ENCODE data around the gene TRIM4.

TRIM4 gene

GRCh38 chr7:99930376-99930775, 11.0 kb upstream of the TRIM4 start:
- DNase-seq (ENCODE audit: low read depth in 1 of 2, low spot score in 1 of 2), result no peak
- in situ Hi-C loops (cut with HindIII; ENCODE audit: low pct_unique_long_range_greater_than_20kb, low sequenced_read_pairs), result no loop called here
- no peak for TF ChIP-seq JUND (IDR thresholded peaks at IDR 0.05; ENCODE audit: low read depth)

GRCh38 chr7:99929730-99930053, 10.4 kb upstream of the TRIM4 start:
- in situ Hi-C loops (cut with HindIII; ENCODE audit: low pct_unique_long_range_greater_than_20kb, low sequenced_read_pairs), result no loop called here
- DNase-seq (ENCODE audit: low read depth in 1 of 2, low spot score in 1 of 2), result no peak
- no peak for TF ChIP-seq JUND (IDR thresholded peaks at IDR 0.05; ENCODE audit: low read depth)

- no peak for TF ChIP-seq JUND (IDR thresholded peaks at IDR 0.05; ENCODE audit: low read depth)
- peak; percentile 35 to 82 for DNase-seq (ENCODE audit: low read depth in 1 of 2, low spot score in 1 of 2)
- in situ Hi-C loops (cut with HindIII; ENCODE audit: low pct_unique_long_range_greater_than_20kb, low sequenced_read_pairs), result no loop called here
Measured at GRCh38 chr7:99928994-99929729, 9.8 kb upstream of the TRIM4 start, which contains the start of gene GJC3. GJC3 (minus strand) TSS chr7:99929620; CDS start chr7:99929620, 0 bp downstream.

GRCh38 chr7:99928188-99928587, 8.9 kb upstream of the TRIM4 start:
- in situ Hi-C loops (cut with HindIII; ENCODE audit: low pct_unique_long_range_greater_than_20kb, low sequenced_read_pairs), result no loop called here
- no peak for DNase-seq (ENCODE audit: low read depth in 1 of 2, low spot score in 1 of 2)
- TF ChIP-seq JUND (IDR thresholded peaks at IDR 0.05; ENCODE audit: low read depth), result no peak

- no peak for TF ChIP-seq JUND (IDR thresholded peaks at IDR 0.05; ENCODE audit: low read depth)
- in situ Hi-C loops (cut with HindIII; ENCODE audit: low pct_unique_long_range_greater_than_20kb, low sequenced_read_pairs), result no loop called here
- DNase-seq (ENCODE audit: low read depth in 1 of 2, low spot score in 1 of 2), result no peak
Measured at GRCh38 chr7:99927536-99927935, 8.2 kb upstream of the TRIM4 start.

- no peak for DNase-seq (ENCODE audit: low read depth in 1 of 2, low spot score in 1 of 2)
- in situ Hi-C loops (cut with HindIII; ENCODE audit: low pct_unique_long_range_greater_than_20kb, low sequenced_read_pairs), result no loop called here
- no peak for TF ChIP-seq JUND (IDR thresholded peaks at IDR 0.05; ENCODE audit: low read depth)
Measured at GRCh38 chr7:99926321-99926720, 7.0 kb upstream of the TRIM4 start.

GRCh38 chr7:99923200-99923599, 3.9 kb upstream of the TRIM4 start:
- in situ Hi-C loops (cut with HindIII; ENCODE audit: low pct_unique_long_range_greater_than_20kb, low sequenced_read_pairs), result no loop called here
- DNase-seq (ENCODE audit: low read depth in 1 of 2, low spot score in 1 of 2), result no peak
- no peak for TF ChIP-seq JUND (IDR thresholded peaks at IDR 0.05; ENCODE audit: low read depth)

- in situ Hi-C loops (cut with HindIII; ENCODE audit: low pct_unique_long_range_greater_than_20kb, low sequenced_read_pairs), result no loop called here
- DNase-seq (ENCODE audit: low read depth in 1 of 2, low spot score in 1 of 2), result no peak
- TF ChIP-seq JUND (IDR thresholded peaks at IDR 0.05; ENCODE audit: low read depth), result no peak
Measured at GRCh38 chr7:99920149-99920548, 819 bp upstream of the TRIM4 start.

- no peak for TF ChIP-seq JUND (IDR thresholded peaks at IDR 0.05; ENCODE audit: low read depth)
- DNase-seq (ENCODE audit: low read depth in 1 of 2, low spot score in 1 of 2), result no peak
- in situ Hi-C loops (cut with HindIII; ENCODE audit: low pct_unique_long_range_greater_than_20kb, low sequenced_read_pairs), result no loop called here
Measured at GRCh38 chr7:99919814-99920112, 433 bp upstream of the TRIM4 start.

- no peak for DNase-seq (ENCODE audit: low read depth in 1 of 2, low spot score in 1 of 2)
- in situ Hi-C loops (cut with HindIII; ENCODE audit: low pct_unique_long_range_greater_than_20kb, low sequenced_read_pairs), result no loop called here
- no peak for TF ChIP-seq JUND (IDR thresholded peaks at IDR 0.05; ENCODE audit: low read depth)
Measured at GRCh38 chr7:99910976-99911375, 8.4 kb downstream of the TRIM4 start.

GRCh38 chr7:99901581-99901980, 17.7 kb downstream of the TRIM4 start:
- in situ Hi-C loops (cut with HindIII; ENCODE audit: low pct_unique_long_range_greater_than_20kb, low sequenced_read_pairs), result no loop called here
- no peak for TF ChIP-seq JUND (IDR thresholded peaks at IDR 0.05; ENCODE audit: low read depth)
- DNase-seq (ENCODE audit: low read depth in 1 of 2, low spot score in 1 of 2), result no peak

- in situ Hi-C loops (cut with HindIII; ENCODE audit: low pct_unique_long_range_greater_than_20kb, low sequenced_read_pairs), result no loop called here
- DNase-seq (ENCODE audit: low read depth in 1 of 2, low spot score in 1 of 2), result no peak
- no peak for TF ChIP-seq JUND (IDR thresholded peaks at IDR 0.05; ENCODE audit: low read depth)
Measured at GRCh38 chr7:99899830-99900519, 19.4 kb downstream of the TRIM4 start.

GRCh38 chr7:99898836-99899235, 20.5 kb downstream of the TRIM4 start:
- no peak for TF ChIP-seq JUND (IDR thresholded peaks at IDR 0.05; ENCODE audit: low read depth)
- no peak for DNase-seq (ENCODE audit: low read depth in 1 of 2, low spot score in 1 of 2)
- in situ Hi-C loops (cut with HindIII; ENCODE audit: low pct_unique_long_range_greater_than_20kb, low sequenced_read_pairs), result no loop called here

- DNase-seq (ENCODE audit: low read depth in 1 of 2, low spot score in 1 of 2), result no peak
- no peak for TF ChIP-seq JUND (IDR thresholded peaks at IDR 0.05; ENCODE audit: low read depth)
- in situ Hi-C loops (cut with HindIII; ENCODE audit: low pct_unique_long_range_greater_than_20kb, low sequenced_read_pairs), result no loop called here
Measured at GRCh38 chr7:99898023-99898357, 21.3 kb downstream of the TRIM4 start.

Data from T47D (cell line).